ENCODE data around the gene BSN.

Gene BSN

GRCh38 chr3:49657208-49657915, 103.1 kb downstream of the BSN start:
- no peak for DNase-seq

GRCh38 chr3:49658711-49659110, 104.4 kb downstream of the BSN start:
- DNase-seq, result no peak

- DNase-seq, result no peak
These were observed 105.5 kb downstream of the BSN start for GRCh38 chr3:49659756-49660155.

- DNase-seq, result no peak
These were observed 107.0 kb downstream of the BSN start for GRCh38 chr3:49661281-49661680.

GRCh38 chr3:49662021-49662420, 107.7 kb downstream of the BSN start:
- no peak for DNase-seq

- no peak for DNase-seq
These were observed 108.6 kb downstream of the BSN start for GRCh38 chr3:49662720-49663413.

- no peak for DNase-seq
These were observed 109.6 kb downstream of the BSN start for GRCh38 chr3:49663831-49664230.

- DNase-seq, result no peak
These were observed 110.0 kb downstream of the BSN start for GRCh38 chr3:49664300-49664699.

- DNase-seq, result no peak
These were observed 111.7 kb downstream of the BSN start for GRCh38 chr3:49665822-49666519.

GRCh38 chr3:49666592-49666991, 112.3 kb downstream of the BSN start:
- no peak for DNase-seq

- DNase-seq, result no peak
These were observed 113.6 kb downstream of the BSN start for GRCh38 chr3:49667701-49668413.

- peak; percentile 36 for DNase-seq
These were observed 114.1 kb downstream of the BSN start for GRCh38 chr3:49668414-49668797.

GRCh38 chr3:49668861-49669260, 114.6 kb downstream of the BSN start:
- no peak for DNase-seq

GRCh38 chr3:49669352-49669751, 115.1 kb downstream of the BSN start:
- no peak for DNase-seq

- DNase-seq, result no peak
These were observed 116.6 kb downstream of the BSN start for GRCh38 chr3:49670940-49671290.

- DNase-seq, result peak; percentile 85
These were observed 117.3 kb downstream of the BSN start for GRCh38 chr3:49671291-49672288.

- DNase-seq, result peak; percentile 96
These were observed 118.9 kb downstream of the BSN start for GRCh38 chr3:49673121-49673714.

- peak; percentile 99 for DNase-seq
These were observed 119.6 kb downstream of the BSN start, which contains the start of gene APEH for GRCh38 chr3:49673715-49674496. Gene APEH (plus strand): TSS chr3:49674351. CDS start chr3:49674402, 51 bp downstream.

GRCh38 chr3:49674497-49674983, 120.3 kb downstream of the BSN start:
- no peak for DNase-seq

GRCh38 chr3:49675912-49676311, 121.6 kb downstream of the BSN start:
- DNase-seq, result no peak
